Astrocyte of the spinal cord (primary cell): Measurements from ENCODE around the gene ZRSR2.
"Not testable (repeated sequence)": the region's sequence is repeated elsewhere in the genome, so short reads cannot be mapped to it uniquely, and the experiment has no call there.

Experiments
- DNase-seq: peaks from one replicate; pipeline ENCODE4 v3.0.0; 2011; ENCODE audit warnings: low read depth, low spot score
- H3K4me3 ChIP-seq: 2 replicates; pipeline ENCODE4 v1.5.1; 2011; ENCODE audit warnings: low read depth, mild to moderate bottlenecking, low read length, moderate library complexity
- CTCF ChIP-seq: IDR thresholded peaks from 2 replicates; pipeline ENCODE4 v1.5.1; 2012; ENCODE audit warnings: low read depth, mild to moderate bottlenecking, low read length, inconsistent platforms
- in situ Hi-C: cut with HindIII; loops from 2 replicates; pipeline ENCODE4 v1.10.0; 2017; ENCODE audit warnings: low sequenced_read_pairs

The ZRSR2 gene

GRCh38 chrX:15789979-15790768, at the start of gene ZRSR2:
Gene ZRSR2, plus strand, starts transcription at chrX:15790484. Its CDS starts 12 bp downstream, at chrX:15790496.
- no peak for TF ChIP-seq CTCF
- in situ Hi-C loops = no loop called here

GRCh38 chrX:15744181-15744867, 46.0 kb upstream of the ZRSR2 start:
- TF ChIP-seq CTCF = no peak
- no peak for DNase-seq
- in situ Hi-C loops = no loop called here
- no peak overlapping the region for H3K4me3 ChIP-seq

More at GRCh38 chrX:15789979-15790768, at the start of gene ZRSR2:
- peak within 1 kb of the TSS; percentile 85 for H3K4me3 ChIP-seq
- DNase-seq = peak; percentile 88

- no peak for DNase-seq
- in situ Hi-C loops = no loop called here
- no peak for TF ChIP-seq CTCF
- no peak overlapping the region for H3K4me3 ChIP-seq
These were observed 45.1 kb upstream of the ZRSR2 start for GRCh38 chrX:15745179-15745578.

- H3K4me3 ChIP-seq, DNase-seq, in situ Hi-C loops: not testable (repeated sequence)
These were observed 43.6 kb upstream of the ZRSR2 start for GRCh38 chrX:15746651-15747050.

- in situ Hi-C loops = no loop called here
- DNase-seq = no peak
- H3K4me3 ChIP-seq = no peak overlapping the region
- TF ChIP-seq CTCF = no peak
These were observed 42.6 kb upstream of the ZRSR2 start for GRCh38 chrX:15747626-15748173.

- in situ Hi-C loops = no loop called here
- no peak for TF ChIP-seq CTCF
- DNase-seq = no peak
- H3K4me3 ChIP-seq = no peak overlapping the region
These were observed 41.4 kb upstream of the ZRSR2 start for GRCh38 chrX:15748841-15749240.
